Measurements from ENCODE around the gene RANBP9. TPM values are rescaled to one million over a fixed set of nuclear protein-coding genes. Genes with fewer than 3 reads are reported as not detected.

The RANBP9 gene
- total RNA-seq, 1 experiment from 2014 or later, result 73.8 TPM

DNA sequence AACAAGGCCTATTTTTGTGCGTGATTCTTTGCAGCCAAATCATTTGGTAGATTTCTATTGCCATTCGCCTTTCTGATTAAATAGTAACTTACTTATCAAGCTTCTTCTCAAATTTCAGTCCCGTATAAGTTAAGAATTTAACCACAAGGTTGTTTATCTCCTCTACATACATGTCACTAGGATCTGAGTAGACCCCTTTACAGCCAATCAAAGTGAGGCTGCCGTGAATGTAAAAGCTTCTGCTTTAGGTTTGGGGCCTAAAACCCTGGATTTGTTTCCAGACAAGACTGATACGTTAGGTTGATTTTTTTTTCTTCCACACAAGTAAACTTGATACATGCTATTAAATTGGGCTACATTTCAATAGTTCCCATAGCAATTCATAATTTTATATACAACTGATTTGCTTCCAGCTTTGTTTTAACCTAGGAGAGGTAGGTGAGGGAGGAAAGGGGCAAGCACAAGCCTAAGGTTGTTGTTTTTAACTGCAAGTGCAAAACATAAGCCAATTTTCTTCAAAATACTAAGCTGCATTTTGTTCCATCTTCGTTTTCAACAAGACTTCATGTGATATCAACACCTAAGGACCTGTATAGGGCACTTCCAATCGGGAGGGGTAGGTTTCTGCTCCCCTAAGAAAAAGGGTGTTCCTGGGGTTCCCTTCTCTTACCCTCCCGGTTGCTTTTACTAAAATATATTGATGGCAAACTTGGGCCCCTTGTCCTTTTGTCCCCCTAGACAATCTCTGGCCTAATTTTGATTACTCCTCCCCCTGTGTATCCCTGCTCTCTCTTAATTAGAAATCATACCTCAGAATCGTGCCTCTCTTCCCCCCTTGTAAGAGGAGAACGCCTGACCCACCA lies 1.7 kb downstream of the RANBP9 start:
- peak overlapping the region; percentile 43; the same call in 1 of the 2 replicates for H2AFZ ChIP-seq
- ChIA-PET CTCF (interaction anchor here (0.6 kb wide), 1 partner anchor 84 kb away, joined by 3 read pairs; no protein-coding TSS in a partner anchor), POLR2A (ENCODE audit: unreplicated experiment) (interaction anchor here (0.5 to 1.5 kb wide), 4 partner anchors 14 to 104 kb away, joined by 4 to 8 read pairs (median 4); no protein-coding TSS in a partner anchor)
- peaks cover 5% of the 10 kb centered on the region; the same call in 1 of the 2 replicates for H3K36me3 ChIP-seq (ENCODE audit: low read depth)
- peaks cover 41% of the 10 kb centered on the region for H3K4me1 ChIP-seq (replicated peaks; ENCODE audit: insufficient read depth)
- intact Hi-C loops (cut with micrococcal nuclease; ENCODE audit: unreplicated experiment), result loop anchor here (2.0 to 10.0 kb wide), 5 partner anchors 73 to 165 kb away; partner anchors contain the start of gene MCUR1
- peaks cover 64% of the 10 kb centered on the region for H3K79me2 ChIP-seq (ENCODE audit: low read depth)
- H3K9me2 ChIP-seq (ENCODE audit: insufficient read depth), result no peaks in the 10 kb centered on the region
- no peaks in the 10 kb centered on the region for H3K27me3 ChIP-seq (ENCODE audit: insufficient read depth, low read depth)
- H4K20me1 ChIP-seq (ENCODE audit: insufficient read depth), result peaks cover 39% of the 10 kb centered on the region
- peak overlapping the region; percentile 81 for H3K4me3 ChIP-seq
- no TSS peak for BruUV-seq (replicated peaks)
- DNase-seq, result peak in 1 of 2 experiments; percentile 53
- H3K4me2 ChIP-seq, result peak overlapping the region; percentile 98
- TF ChIP-seq, protein P1, sequence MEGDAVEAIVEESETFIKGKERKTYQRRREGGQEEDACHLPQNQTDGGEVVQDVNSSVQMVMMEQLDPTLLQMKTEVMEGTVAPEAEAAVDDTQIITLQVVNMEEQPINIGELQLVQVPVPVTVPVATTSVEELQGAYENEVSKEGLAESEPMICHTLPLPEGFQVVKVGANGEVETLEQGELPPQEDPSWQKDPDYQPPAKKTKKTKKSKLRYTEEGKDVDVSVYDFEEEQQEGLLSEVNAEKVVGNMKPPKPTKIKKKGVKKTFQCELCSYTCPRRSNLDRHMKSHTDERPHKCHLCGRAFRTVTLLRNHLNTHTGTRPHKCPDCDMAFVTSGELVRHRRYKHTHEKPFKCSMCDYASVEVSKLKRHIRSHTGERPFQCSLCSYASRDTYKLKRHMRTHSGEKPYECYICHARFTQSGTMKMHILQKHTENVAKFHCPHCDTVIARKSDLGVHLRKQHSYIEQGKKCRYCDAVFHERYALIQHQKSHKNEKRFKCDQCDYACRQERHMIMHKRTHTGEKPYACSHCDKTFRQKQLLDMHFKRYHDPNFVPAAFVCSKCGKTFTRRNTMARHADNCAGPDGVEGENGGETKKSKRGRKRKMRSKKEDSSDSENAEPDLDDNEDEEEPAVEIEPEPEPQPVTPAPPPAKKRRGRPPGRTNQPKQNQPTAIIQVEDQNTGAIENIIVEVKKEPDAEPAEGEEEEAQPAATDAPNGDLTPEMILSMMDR (conservative IDR thresholded peaks at IDR 0.05), result no peak
- TF ChIP-seq EZH2 (IDR thresholded peaks at IDR 0.05; ENCODE audit: low read depth), result no peak
- peak overlapping the region; percentile 64 for H3K27ac ChIP-seq
- H3F3A ChIP-seq (ENCODE audit: insufficient read depth, low read depth), result peaks cover 33% of the 10 kb centered on the region
- H3K9me3 ChIP-seq (ENCODE audit: insufficient read depth, low read depth), result no peaks in the 10 kb centered on the region

DNA sequence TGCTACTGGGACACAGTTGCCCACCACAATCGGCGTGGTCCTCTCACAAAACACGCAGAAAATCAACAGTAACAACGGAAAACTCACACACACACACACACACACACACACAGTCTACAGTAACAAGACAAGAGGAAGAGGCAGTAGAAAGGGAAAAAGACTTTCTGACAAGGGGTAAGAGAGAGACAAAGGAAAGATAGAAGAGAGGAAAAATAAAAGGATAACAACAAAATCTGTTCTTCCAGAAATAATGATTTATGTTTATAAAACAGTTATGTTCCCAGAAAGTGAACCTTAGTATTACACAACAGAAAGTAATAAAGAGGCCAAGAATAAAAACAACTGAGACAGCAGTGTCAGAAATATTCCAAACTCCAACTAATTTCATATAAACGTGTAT lies 2.9 kb downstream of the RANBP9 start:
- Histone ChIP-seq H3K4me1 (replicated peaks; ENCODE audit: insufficient read depth) (peaks cover 37% of the 10 kb centered on the region), H3K79me2 (ENCODE audit: low read depth) (peaks cover 76% of the 10 kb centered on the region), H2AFZ (no peak overlapping the region), H3K9me2 (ENCODE audit: insufficient read depth) (no peaks in the 10 kb centered on the region), H3K9me3 (ENCODE audit: insufficient read depth, low read depth) (no peaks in the 10 kb centered on the region), H3K27me3 (ENCODE audit: insufficient read depth, low read depth) (no peaks in the 10 kb centered on the region), H3K4me3 (peak overlapping the region; percentile 81), H3K27ac (peak overlapping the region; percentile 64), H3F3A (ENCODE audit: insufficient read depth, low read depth) (peaks cover 24% of the 10 kb centered on the region), H3K36me3 (ENCODE audit: low read depth) (peaks cover 5% of the 10 kb centered on the region; the same call in 1 of the 2 replicates), H3K4me2 (peak overlapping the region; percentile 98), H4K20me1 (ENCODE audit: insufficient read depth) (peaks cover 48% of the 10 kb centered on the region)
- no TSS peak for BruUV-seq (replicated peaks)
- TF ChIP-seq, protein P1 (conservative IDR thresholded peaks at IDR 0.05), result no peak
- no peak for TF ChIP-seq EZH2 (IDR thresholded peaks at IDR 0.05; ENCODE audit: low read depth)
- ChIA-PET CTCF (no interaction called here), POLR2A (ENCODE audit: unreplicated experiment) (interaction anchor here (0.5 to 0.6 kb wide), 2 partner anchors 13 to 93 kb away, joined by 6 to 9 read pairs; no protein-coding TSS in a partner anchor)
- no peak for DNase-seq
- intact Hi-C loops (cut with micrococcal nuclease; ENCODE audit: unreplicated experiment), result loop anchor here (2.0 kb wide), 1 partner anchor 86 kb away; no protein-coding TSS in a partner anchor

DNA sequence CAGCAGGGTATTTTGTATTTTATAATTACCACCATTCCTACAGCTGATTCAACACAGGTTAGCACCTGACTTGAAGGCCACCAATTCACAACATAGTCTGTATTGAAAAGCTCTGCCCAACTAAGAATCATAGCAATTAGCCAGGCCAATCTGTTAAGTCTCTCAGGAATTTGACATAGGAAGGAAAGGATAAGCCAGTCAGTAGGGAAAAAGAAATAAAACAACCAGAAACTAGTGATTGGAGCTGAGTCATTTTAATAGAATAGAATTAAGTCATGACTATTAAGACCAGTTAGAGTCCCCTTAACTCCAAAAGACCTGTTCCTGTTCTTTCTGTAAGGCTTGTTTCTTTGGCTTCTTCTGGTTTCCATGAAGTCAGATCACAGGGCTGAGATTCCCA lies 8.1 kb downstream of the RANBP9 start:
- ChIA-PET POLR2A (ENCODE audit: unreplicated experiment) (no interaction called here), CTCF (no interaction called here)
- Histone ChIP-seq H3K4me3 (no peak overlapping the region), H3K9me2 (ENCODE audit: insufficient read depth) (no peaks in the 10 kb centered on the region), H3K27ac (0 out of 2 replicates have a peak overlapping the region, but pooled peaks have one; percentile 17), H3K27me3 (ENCODE audit: insufficient read depth, low read depth) (no peaks in the 10 kb centered on the region), H2AFZ (no peak overlapping the region), H3K79me2 (ENCODE audit: low read depth) (peaks cover 100% of the 10 kb centered on the region), H4K20me1 (ENCODE audit: insufficient read depth) (peaks cover 51% of the 10 kb centered on the region), H3K4me1 (replicated peaks; ENCODE audit: insufficient read depth) (peaks cover 27% of the 10 kb centered on the region), H3K36me3 (ENCODE audit: low read depth) (peaks cover 5% of the 10 kb centered on the region; the same call in 1 of the 2 replicates), H3K4me2 (0 out of 2 replicates have a peak overlapping the region, but pooled peaks have one; percentile 16), H3K9me3 (ENCODE audit: insufficient read depth, low read depth) (no peaks in the 10 kb centered on the region), H3F3A (ENCODE audit: insufficient read depth, low read depth) (peaks cover 10% of the 10 kb centered on the region)
- TF ChIP-seq, protein P1 (conservative IDR thresholded peaks at IDR 0.05), result no peak
- TF ChIP-seq EZH2 (IDR thresholded peaks at IDR 0.05; ENCODE audit: low read depth), result no peak
- DNase-seq, result no peak
- no TSS peak for BruUV-seq (replicated peaks)
- intact Hi-C loops (cut with micrococcal nuclease; ENCODE audit: unreplicated experiment), result no loop called here
